OCI-LY1 (cell line): ENCODE results near the gene SUMO4.

Experiments used
- H2AFZ ChIP-seq: fragments of 200-600 bp; sonication (generic), shearing (Covaris generic); 2 replicates; pipeline ENCODE4 v1.6.0; 2014; ENCODE audit warnings: antibody characterized with exemption, mild to moderate bottlenecking, low read length
- H3F3A ChIP-seq: fragments of 200-600 bp; sonication (generic), shearing (Covaris generic); 2 replicates; pipeline ENCODE4 v1.6.0; 2014; ENCODE audit warnings: mild to moderate bottlenecking, antibody characterized with exemption, low read length, moderate library complexity; ENCODE audit not compliant: insufficient read depth
- H3K27ac ChIP-seq: fragments of 200-600 bp; sonication (generic); 2 replicates; pipeline ENCODE4 v1.5.1; 2014; ENCODE audit warnings: low read length, mixed run types, mild to moderate bottlenecking, low read depth; ENCODE audit not compliant: poor library complexity, severe bottlenecking
- H3K27me3 ChIP-seq: fragments of 200-600 bp; sonication (generic); 2 replicates; pipeline ENCODE4 v1.6.0; 2014; ENCODE audit warnings: antibody characterized with exemption, mild to moderate bottlenecking, low read length, moderate library complexity; ENCODE audit not compliant: insufficient read depth
- H3K36me3 ChIP-seq: fragments of 200-600 bp; sonication (generic); 2 replicates; pipeline ENCODE4 v1.6.1; 2014; ENCODE audit warnings: mild to moderate bottlenecking, antibody characterized with exemption, low read length, moderate library complexity, mixed read lengths; ENCODE audit not compliant: insufficient read depth
- H3K4me1 ChIP-seq: fragments of 200-600 bp; sonication (generic); 2 replicates; pipeline ENCODE4 v1.5.1; 2014; ENCODE audit warnings: mild to moderate bottlenecking, low read length, moderate library complexity; ENCODE audit not compliant: insufficient read depth, severe bottlenecking
- H3K4me2 ChIP-seq: fragments of 200-600 bp; sonication (generic), shearing (Covaris generic); 2 replicates; pipeline ENCODE4 v1.6.1; 2014; ENCODE audit warnings: low read length
- H3K4me3 ChIP-seq: fragments of 200-600 bp; sonication (generic); 2 replicates; pipeline ENCODE4 v1.5.1; 2014; ENCODE audit warnings: low read length, low read depth, mild to moderate bottlenecking, mixed read lengths; ENCODE audit not compliant: poor library complexity, severe bottlenecking
- H3K79me2 ChIP-seq: fragments of 200-600 bp; shearing (Covaris generic); 2 replicates; pipeline ENCODE4 v1.6.1; 2016; ENCODE audit warnings: mixed run types, low read length, mixed read lengths; ENCODE audit not compliant: insufficient read depth
- H3K9ac ChIP-seq: fragments of 200-600 bp; sonication (generic), shearing (Covaris generic); 2 replicates; pipeline ENCODE4 v1.6.1; 2014; ENCODE audit warnings: mild to moderate bottlenecking, low read length, mixed read lengths
- H3K9me2 ChIP-seq: fragments of 200-600 bp; sonication (generic), shearing (Covaris generic); 2 replicates; pipeline ENCODE4 v1.6.1; 2014; ENCODE audit warnings: low read depth, mild to moderate bottlenecking, low read length, mixed read lengths
- H3K9me3 ChIP-seq: fragments of 200-600 bp; shearing (Covaris generic); 2 replicates; pipeline ENCODE4 v1.6.1; 2014; ENCODE audit warnings: low read length, mixed read lengths
- H4K20me1 ChIP-seq: fragments of 200-600 bp; sonication (generic), shearing (Covaris generic); 2 replicates; pipeline ENCODE4 v1.6.0; 2016; ENCODE audit warnings: mild to moderate bottlenecking, low read length; ENCODE audit not compliant: insufficient read depth
- EZH2 ChIP-seq: fragments of 200-600 bp; sonication (generic), shearing (Covaris generic); IDR thresholded peaks from 2 replicates; pipeline ENCODE4 v1.8.0; 2017; ENCODE audit warnings: borderline replicate concordance, mixed run types, mild to moderate bottlenecking, antibody characterized with exemption, low read length, moderate library complexity, mixed read lengths
- TF ChIP-seq, protein P1 (sequence below): fragments of 200-600 bp; sonication (generic), shearing (Covaris generic); IDR thresholded peaks from 2 replicates; pipeline ENCODE4 v1.5.1; 2017; ENCODE audit warnings: mild to moderate bottlenecking, antibody characterized with exemption, low read length, moderate library complexity, mixed read lengths

SUMO4 gene

DNA sequence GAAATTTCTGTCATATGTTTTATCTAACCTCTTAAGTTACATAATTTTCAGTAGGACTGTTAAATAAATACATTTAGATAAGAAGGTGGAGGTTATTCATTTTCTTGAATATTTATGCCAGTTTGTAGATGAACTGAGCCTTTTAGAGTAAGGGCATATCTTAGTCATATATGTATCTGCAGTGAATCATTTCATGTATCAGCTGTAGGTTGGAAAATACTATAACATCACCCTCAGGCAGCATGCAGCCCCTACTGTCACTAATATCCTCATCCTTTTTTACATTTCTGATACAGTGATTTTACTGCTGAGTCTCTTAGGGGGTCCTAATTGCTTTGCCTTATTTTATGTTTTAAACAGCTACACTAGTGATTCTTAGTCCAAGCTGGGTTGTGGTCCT lies 19.5 kb upstream of the SUMO4 start:
- Histone ChIP-seq H3K27me3 (no peaks in the 10 kb centered on the region), H3F3A (no peaks in the 10 kb centered on the region), H3K27ac (no peak overlapping the region), H4K20me1 (no peaks in the 10 kb centered on the region), H3K9ac (no peak overlapping the region), H3K79me2 (0 out of 2 replicates have a peak, but pooled peaks cover 5% of the 10 kb centered on the region), H3K36me3 (peaks cover 77% of the 10 kb centered on the region), H2AFZ (no peak overlapping the region), H3K9me2 (no peaks in the 10 kb centered on the region), H3K4me2 (no peak overlapping the region), H3K9me3 (0 out of 2 replicates have a peak, but pooled peaks cover 8% of the 10 kb centered on the region), H3K4me3 (no peak overlapping the region), H3K4me1 (no peaks in the 10 kb centered on the region)
- TF ChIP-seq EZH2, result no peak
- TF ChIP-seq, protein P1, sequence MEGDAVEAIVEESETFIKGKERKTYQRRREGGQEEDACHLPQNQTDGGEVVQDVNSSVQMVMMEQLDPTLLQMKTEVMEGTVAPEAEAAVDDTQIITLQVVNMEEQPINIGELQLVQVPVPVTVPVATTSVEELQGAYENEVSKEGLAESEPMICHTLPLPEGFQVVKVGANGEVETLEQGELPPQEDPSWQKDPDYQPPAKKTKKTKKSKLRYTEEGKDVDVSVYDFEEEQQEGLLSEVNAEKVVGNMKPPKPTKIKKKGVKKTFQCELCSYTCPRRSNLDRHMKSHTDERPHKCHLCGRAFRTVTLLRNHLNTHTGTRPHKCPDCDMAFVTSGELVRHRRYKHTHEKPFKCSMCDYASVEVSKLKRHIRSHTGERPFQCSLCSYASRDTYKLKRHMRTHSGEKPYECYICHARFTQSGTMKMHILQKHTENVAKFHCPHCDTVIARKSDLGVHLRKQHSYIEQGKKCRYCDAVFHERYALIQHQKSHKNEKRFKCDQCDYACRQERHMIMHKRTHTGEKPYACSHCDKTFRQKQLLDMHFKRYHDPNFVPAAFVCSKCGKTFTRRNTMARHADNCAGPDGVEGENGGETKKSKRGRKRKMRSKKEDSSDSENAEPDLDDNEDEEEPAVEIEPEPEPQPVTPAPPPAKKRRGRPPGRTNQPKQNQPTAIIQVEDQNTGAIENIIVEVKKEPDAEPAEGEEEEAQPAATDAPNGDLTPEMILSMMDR, result no peak

DNA sequence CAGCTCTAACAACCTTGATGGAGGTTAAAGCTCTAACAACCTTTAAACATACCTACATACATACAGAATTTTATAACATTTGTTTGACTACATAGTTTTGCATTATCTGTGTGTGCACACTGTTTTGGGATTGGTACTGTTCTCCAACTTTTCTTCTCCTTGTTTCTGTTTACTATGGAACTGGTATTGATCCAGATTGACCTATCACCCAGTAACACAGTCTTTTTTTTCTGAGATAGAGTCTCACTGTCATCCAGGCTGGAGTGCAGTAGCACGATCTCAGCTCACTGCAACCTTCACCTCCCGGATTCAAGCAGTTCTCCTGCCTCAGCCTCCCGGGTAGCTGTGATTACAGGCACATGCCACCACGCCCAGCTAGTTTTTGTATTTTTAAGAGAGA lies 16.7 kb upstream of the SUMO4 start:
- peaks cover 88% of the 10 kb centered on the region for H3K36me3 ChIP-seq

DNA sequence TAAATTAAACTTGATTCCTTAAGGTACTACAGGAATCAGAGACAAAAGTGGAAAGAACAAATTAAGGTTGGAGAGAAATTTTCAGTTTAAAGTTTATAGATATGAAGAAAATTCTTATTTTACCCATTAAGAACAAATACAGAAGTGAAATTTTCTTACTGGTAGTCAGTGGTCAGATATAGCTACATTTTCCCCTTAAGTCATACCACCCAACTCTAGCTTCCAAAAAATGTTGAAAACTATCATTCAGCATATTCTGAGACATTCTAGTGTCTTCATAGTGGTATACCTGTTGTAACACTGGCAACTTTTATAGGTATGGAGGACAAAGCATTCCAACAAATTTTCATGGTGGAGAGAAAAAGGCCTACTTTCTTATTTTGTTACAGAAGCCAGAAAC lies 15.6 kb upstream of the SUMO4 start:
- Histone ChIP-seq H3K27ac (no peak overlapping the region), H3K9me3 (peaks cover 29% of the 10 kb centered on the region), H3K9ac (no peak overlapping the region), H3K9me2 (no peaks in the 10 kb centered on the region), H3K4me2 (no peak overlapping the region), H3K4me3 (no peak overlapping the region), H2AFZ (no peak overlapping the region), H4K20me1 (no peaks in the 10 kb centered on the region), H3F3A (no peaks in the 10 kb centered on the region), H3K36me3 (peaks cover 79% of the 10 kb centered on the region), H3K27me3 (no peaks in the 10 kb centered on the region), H3K4me1 (no peaks in the 10 kb centered on the region), H3K79me2 (no peaks in the 10 kb centered on the region)
- no peak for TF ChIP-seq EZH2
- TF ChIP-seq, protein P1, result no peak

More for the DNA sequence above, 16.7 kb upstream of the SUMO4 start:
- TF ChIP-seq, protein P1, result no peak
- TF ChIP-seq EZH2, result no peak
- Histone ChIP-seq H3K9ac (no peak overlapping the region), H3K79me2 (no peaks in the 10 kb centered on the region), H3K4me3 (no peak overlapping the region), H4K20me1 (no peaks in the 10 kb centered on the region), H3F3A (no peaks in the 10 kb centered on the region), H3K27ac (no peak overlapping the region), H3K4me2 (no peak overlapping the region), H3K27me3 (no peaks in the 10 kb centered on the region), H3K4me1 (no peaks in the 10 kb centered on the region), H3K9me3 (peaks cover 29% of the 10 kb centered on the region), H2AFZ (no peak overlapping the region), H3K9me2 (no peaks in the 10 kb centered on the region)
